SK-N-SH treated with all-trans-retinoic acid at 6 μM for 48 hours (cell line): Measurements from ENCODE around the gene GPR176.

ENCODE experiments used
- ARNTL ChIP-seq: fragments of 450-650 bp; formaldehyde crosslinking; IDR thresholded peaks from 2 replicates; pipeline ENCODE4 v1.5.0; 2020; ENCODE audit warnings: low read depth, mild to moderate bottlenecking, moderate library complexity, borderline replicate concordance
- BACH2 ChIP-seq: fragments of 250-450 bp; sonication (Bioruptor Pico); IDR thresholded peaks from 2 replicates; pipeline ENCODE4 v1.9.0; 2021; ENCODE audit warnings: mild to moderate bottlenecking, borderline replicate concordance
- CREB5 ChIP-seq: fragments of 250-450 bp; sonication (Bioruptor Pico); IDR thresholded peaks from 2 replicates; pipeline ENCODE4 v1.5.1; 2020; ENCODE audit warnings: low read depth, mild to moderate bottlenecking, moderate library complexity
- CSDC2 ChIP-seq: fragments of 250-450 bp; sonication (Bioruptor Pico); IDR thresholded peaks from 2 replicates; pipeline ENCODE4 v1.5.0; 2020; ENCODE audit warnings: mild to moderate bottlenecking, moderate library complexity
- ISL1 ChIP-seq: fragments of 250-450 bp; sonication (Bioruptor Pico); IDR thresholded peaks from 2 replicates; pipeline ENCODE4 v2.1.2; 2022; ENCODE audit warnings: mild to moderate bottlenecking, moderate library complexity
- PATZ1 ChIP-seq: fragments of 250-450 bp; sonication (Bioruptor Pico); IDR thresholded peaks from 2 replicates; pipeline ENCODE4 v1.8.0; 2020; ENCODE audit warnings: mild to moderate bottlenecking, moderate library complexity, borderline replicate concordance
- RARB ChIP-seq: fragments of 250-450 bp; sonication (Bioruptor Pico); IDR thresholded peaks from 2 replicates; pipeline ENCODE4 v1.8.0; 2021; ENCODE audit warnings: mild to moderate bottlenecking, moderate library complexity
- SNAI2 ChIP-seq: fragments of 250-450 bp; sonication (Bioruptor Pico); IDR thresholded peaks from 2 replicates; pipeline ENCODE4 v1.5.0; 2020; ENCODE audit warnings: mild to moderate bottlenecking, moderate library complexity
- TCF4 ChIP-seq: fragments of 250-450 bp; sonication (Bioruptor Pico); IDR thresholded peaks from 2 replicates; pipeline ENCODE4 v1.8.0; 2021; ENCODE audit warnings: mild to moderate bottlenecking, moderate library complexity, borderline replicate concordance
- TSHZ2 ChIP-seq: fragments of 250-450 bp; sonication (Bioruptor Pico); IDR thresholded peaks from 2 replicates; pipeline ENCODE4 v1.5.0; 2020; ENCODE audit warnings: mild to moderate bottlenecking, moderate library complexity
- ZFP3 ChIP-seq: fragments of 250-450 bp; sonication (Bioruptor Pico); IDR thresholded peaks from 2 replicates; pipeline ENCODE4 v1.5.0; 2020; ENCODE audit warnings: mild to moderate bottlenecking, moderate library complexity
- ZFP30 ChIP-seq: fragments of 450-650 bp; formaldehyde crosslinking; IDR thresholded peaks from 2 replicates; pipeline ENCODE4 v1.5.0; 2022; ENCODE audit warnings: mild to moderate bottlenecking, moderate library complexity

GRCh38 chr15:39936681-39937080, 16.6 kb upstream of the GPR176 start:
- TF ChIP-seq ZFP30 (no peak), ARNTL (CRISPR knock-in tag) (no peak), CREB5 (CRISPR knock-in tag) (no peak), TSHZ2 (no peak), TCF4 (CRISPR knock-in tag) (no peak), RARB (no peak), SNAI2 (CRISPR knock-in tag) (no peak), CSDC2 (no peak), PATZ1 (no peak), ISL1 (no peak), ZFP3 (CRISPR knock-in tag) (no peak), BACH2 (CRISPR knock-in tag) (no peak)
